Measurements from ENCODE around the gene ATXN1. TPM values are rescaled to one million over a fixed set of nuclear protein-coding genes. Genes with fewer than 3 reads are reported as not detected.
"Not testable (repeated sequence)": the region's sequence is repeated elsewhere in the genome, so short reads cannot be mapped to it uniquely, and the experiment has no call there.

ATXN1 gene
- total RNA-seq, 1 experiment from 2014 or later, result 19.7 TPM

- TF ChIP-seq CTCF (IDR thresholded peaks at IDR 0.05; ENCODE audit: unreplicated experiment), result peak; percentile 63
- peak; percentile 30 for DNase-seq
- H3K4me3 Mint-ChIP-seq (ENCODE audit: low read depth, unreplicated experiment), result no peak overlapping the region
- intact Hi-C loops (cut with micrococcal nuclease; ENCODE audit: unreplicated experiment), result loop anchor here (5.0 kb wide), 1 partner anchor 77 kb away; no protein-coding TSS in a partner anchor
- H3K36me3 Mint-ChIP-seq (ENCODE audit: insufficient read depth, unreplicated experiment), result no peaks in the 10 kb centered on the region
- H3K9me3 Mint-ChIP-seq (ENCODE audit: low read depth, unreplicated experiment), result no peaks in the 10 kb centered on the region
- H3K27me3 Mint-ChIP-seq (ENCODE audit: unreplicated experiment), result no peaks in the 10 kb centered on the region
- H3K27ac Mint-ChIP-seq (ENCODE audit: unreplicated experiment), result no peak overlapping the region
- BruUV-seq (replicated peaks), result no TSS peak
- peaks cover 8% of the 10 kb centered on the region for H3K4me1 Mint-ChIP-seq (ENCODE audit: low read depth, unreplicated experiment)
- CTCF ChIA-PET, result interaction anchor here (0.6 kb wide), 2 partner anchors 277 to 353 kb away, joined by 3 to 4 read pairs; no protein-coding TSS in a partner anchor
Observed at GRCh38 chr6:16409531-16410441, 351.5 kb downstream of the ATXN1 start.

DNA sequence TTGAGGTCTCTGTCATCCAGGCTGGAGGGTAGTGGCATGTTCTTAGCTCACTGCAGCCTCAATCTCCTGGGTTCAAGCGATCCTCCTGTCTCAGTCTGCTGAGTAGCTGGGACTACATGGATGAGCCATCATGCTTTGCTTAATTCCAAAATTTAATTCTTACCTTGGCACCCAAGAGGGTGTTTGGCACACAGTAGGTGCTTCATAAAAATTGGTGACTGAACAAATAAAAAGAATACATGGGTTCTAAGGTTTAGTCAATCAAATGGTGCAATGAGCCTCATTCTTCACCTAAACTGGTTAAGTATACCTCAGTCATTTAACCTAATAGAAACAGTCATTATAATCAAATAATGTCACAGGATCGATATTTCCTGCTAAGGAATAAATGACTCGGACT is 352.5 kb downstream of the ATXN1 start:
- CTCF ChIA-PET, result interaction anchor here (0.6 to 0.7 kb wide), 3 partner anchors 355 to 807 kb away, joined by 3 to 5 read pairs (median 4); no protein-coding TSS in a partner anchor
- no TSS peak for BruUV-seq (replicated peaks)

GRCh38 chr6:16406966-16407365 is 354.3 kb downstream of the ATXN1 start:
- no peaks in the 10 kb centered on the region for H3K9me3 Mint-ChIP-seq (ENCODE audit: low read depth, unreplicated experiment)
- H3K4me3 Mint-ChIP-seq (ENCODE audit: low read depth, unreplicated experiment), result no peak overlapping the region
- intact Hi-C loops (cut with micrococcal nuclease; ENCODE audit: unreplicated experiment), result loop anchor here (5.0 kb wide), 1 partner anchor 75 kb away; no protein-coding TSS in a partner anchor
- peaks cover 8% of the 10 kb centered on the region for H3K4me1 Mint-ChIP-seq (ENCODE audit: low read depth, unreplicated experiment)
- no peak overlapping the region for H3K27ac Mint-ChIP-seq (ENCODE audit: unreplicated experiment)
- TF ChIP-seq CTCF (IDR thresholded peaks at IDR 0.05; ENCODE audit: unreplicated experiment), result no peak
- no TSS peak for BruUV-seq (replicated peaks)
- DNase-seq, result no peak
- CTCF ChIA-PET, result interaction anchor here (0.9 kb wide), 2 partner anchors 356 to 707 kb away, joined by 3 to 5 read pairs; no protein-coding TSS in a partner anchor
- no peaks in the 10 kb centered on the region for H3K36me3 Mint-ChIP-seq (ENCODE audit: insufficient read depth, unreplicated experiment)
- H3K27me3 Mint-ChIP-seq (ENCODE audit: unreplicated experiment), result no peaks in the 10 kb centered on the region

More for the DNA sequence above, 352.5 kb downstream of the ATXN1 start:
- Mint-ChIP-seq H3K4me3 (ENCODE audit: low read depth, unreplicated experiment) (no peak overlapping the region), H3K27ac (ENCODE audit: unreplicated experiment) (no peak overlapping the region), H3K27me3 (ENCODE audit: unreplicated experiment) (no peaks in the 10 kb centered on the region), H3K4me1 (ENCODE audit: low read depth, unreplicated experiment) (peaks cover 8% of the 10 kb centered on the region), H3K9me3 (ENCODE audit: low read depth, unreplicated experiment) (no peaks in the 10 kb centered on the region), H3K36me3 (ENCODE audit: insufficient read depth, unreplicated experiment) (no peaks in the 10 kb centered on the region)
- TF ChIP-seq CTCF (IDR thresholded peaks at IDR 0.05; ENCODE audit: unreplicated experiment), result no peak
- no peak for DNase-seq
- intact Hi-C loops (cut with micrococcal nuclease; ENCODE audit: unreplicated experiment), result loop anchor here (5.0 kb wide), 1 partner anchor 76 kb away; no protein-coding TSS in a partner anchor

DNA sequence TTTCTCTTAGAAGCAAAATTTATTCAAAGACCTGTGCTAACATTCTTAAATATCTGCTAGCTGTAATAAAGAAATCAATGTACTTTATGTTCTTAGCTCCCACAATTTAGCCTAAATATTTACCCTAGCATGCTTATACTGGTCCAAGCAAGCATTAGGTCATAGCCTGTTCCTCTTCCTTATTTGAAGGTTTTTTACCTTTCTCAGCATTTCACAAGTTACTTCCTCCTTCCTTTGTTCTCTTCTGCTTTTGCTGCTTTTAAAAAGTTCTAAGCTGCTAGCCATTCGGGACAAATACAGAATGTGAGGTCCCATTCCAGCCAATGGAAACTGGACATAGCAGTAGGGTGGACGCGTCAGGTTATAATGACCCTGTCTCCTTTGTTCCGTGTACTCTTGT is 354.7 kb downstream of the ATXN1 start:
- intact Hi-C loops (cut with micrococcal nuclease; ENCODE audit: unreplicated experiment), result loop anchor here (5.0 kb wide), 1 partner anchor 74 kb away; no protein-coding TSS in a partner anchor
- H3K27me3 Mint-ChIP-seq (ENCODE audit: unreplicated experiment); CTCF ChIA-PET; H3K4me1 Mint-ChIP-seq (ENCODE audit: low read depth, unreplicated experiment); H3K9me3 Mint-ChIP-seq (ENCODE audit: low read depth, unreplicated experiment); DNase-seq; H3K36me3 Mint-ChIP-seq (ENCODE audit: insufficient read depth, unreplicated experiment); BruUV-seq (replicated peaks); H3K27ac Mint-ChIP-seq (ENCODE audit: unreplicated experiment); H3K4me3 Mint-ChIP-seq (ENCODE audit: low read depth, unreplicated experiment): not testable (repeated sequence)

All from Calu3 (cell line).